ENCODE results near the gene FIGN.

DNA sequence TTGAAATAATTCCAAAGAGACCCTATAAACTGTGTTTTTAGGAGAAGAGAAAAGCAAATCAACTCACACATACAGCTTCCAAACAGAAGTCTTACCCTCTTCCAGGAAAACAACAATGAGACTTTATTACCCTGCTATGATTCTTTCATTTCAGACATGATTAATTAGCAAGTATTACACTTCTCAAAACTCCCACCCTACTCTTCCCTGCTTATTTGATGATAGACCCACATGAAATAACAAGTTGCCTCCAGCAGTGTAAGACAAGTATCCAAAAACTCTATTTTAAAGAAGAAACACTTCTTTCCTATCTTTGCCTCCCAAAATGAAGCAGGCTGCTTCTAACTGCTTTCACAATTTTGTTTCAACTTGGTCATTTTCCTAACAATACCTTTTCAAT is 4.1 kb downstream of the FIGN start:
- no peak for TF ChIP-seq ZNF232 (CRISPR knock-in tag; IDR thresholded peaks at IDR 0.05)
- TF ChIP-seq ZNF830 (CRISPR knock-in tag; IDR thresholded peaks at IDR 0.05): no peak
- no peak for TF ChIP-seq RFX1 (IDR thresholded peaks at IDR 0.05)
- no peak for TF ChIP-seq MTA3 (IDR thresholded peaks at IDR 0.05; ENCODE audit: borderline replicate concordance)
- TF ChIP-seq YY1 (IDR thresholded peaks at IDR 0.05; ENCODE audit: borderline replicate concordance in 1 of 3, control insufficient read depth in 1 of 3, extremely low read depth in 1 of 3, insufficient read depth in 3 of 3, insufficient read length in 1 of 3, insufficient replicate concordance in 2 of 3, low read depth in 1 of 3, low read length in 2 of 3): no peak
- TF ChIP-seq POLR2AphosphoS5 (IDR thresholded peaks at IDR 0.05; ENCODE audit: control insufficient read depth, insufficient read depth, low read depth, low read length): no peak

Data from K562 (cell line).